Large intestine (tissue), 3 donors: ENCODE measurements around the gene MYO5B. TPM values are rescaled to one million over a fixed set of nuclear protein-coding genes. Genes with fewer than 3 reads are reported as not detected.
A peak's percentile ranks its signal among the peaks of the same experiment; 100 is the strongest.
"Not testable (repeated sequence)": the region's sequence is repeated elsewhere in the genome, so short reads cannot be mapped to it uniquely, and the experiment has no call there.

Experiments used
- DNase-seq, 2 donors: peaks; one replicate each; pipeline versions ENCODE4 v3.0.0 to v3.0.0-alpha.2; 2013
- H3K27ac ChIP-seq: one replicate; pipeline ENCODE4 v1.5.1; 2013; ENCODE audit warnings: low read length
- H3K27me3 ChIP-seq: 2 replicates; pipeline ENCODE4 v1.6.1; 2013; ENCODE audit warnings: low read length; ENCODE audit not compliant: control insufficient read depth, insufficient read depth
- H3K36me3 ChIP-seq: 2 replicates; pipeline ENCODE4 v1.6.1; 2013; ENCODE audit warnings: low read length; ENCODE audit not compliant: control insufficient read depth, insufficient read depth
- H3K4me1 ChIP-seq: one replicate; pipeline ENCODE4 v1.6.1; 2013; ENCODE audit warnings: low read length; ENCODE audit not compliant: control insufficient read depth, insufficient read depth
- H3K4me3 ChIP-seq: one replicate; pipeline ENCODE4 v1.5.1; 2013; ENCODE audit warnings: low read length
- H3K9me3 ChIP-seq: one replicate; pipeline ENCODE4 v1.6.1; 2013; ENCODE audit warnings: mild to moderate bottlenecking, low read depth, low read length, moderate library complexity; ENCODE audit not compliant: control insufficient read depth
- WGBS: methylation state at CpG from one replicate; pipeline ENCODE4 v1.1.5; 2013; ENCODE audit warnings: low lambda C conversion rate; ENCODE audit not compliant: insufficient coverage; 5-methylcytosine and 5-hydroxymethylcytosine counted together
- polyA plus RNA-seq: library from polyadenylated mRNA; unstranded; fragments of 120-200 nt; gene quantifications from one replicate; pipeline ENCODE4 v1.2.1, GENCODE V29; 2013

Gene MYO5B
- polyA plus RNA-seq, 1 donor = 52.0 TPM

DNA sequence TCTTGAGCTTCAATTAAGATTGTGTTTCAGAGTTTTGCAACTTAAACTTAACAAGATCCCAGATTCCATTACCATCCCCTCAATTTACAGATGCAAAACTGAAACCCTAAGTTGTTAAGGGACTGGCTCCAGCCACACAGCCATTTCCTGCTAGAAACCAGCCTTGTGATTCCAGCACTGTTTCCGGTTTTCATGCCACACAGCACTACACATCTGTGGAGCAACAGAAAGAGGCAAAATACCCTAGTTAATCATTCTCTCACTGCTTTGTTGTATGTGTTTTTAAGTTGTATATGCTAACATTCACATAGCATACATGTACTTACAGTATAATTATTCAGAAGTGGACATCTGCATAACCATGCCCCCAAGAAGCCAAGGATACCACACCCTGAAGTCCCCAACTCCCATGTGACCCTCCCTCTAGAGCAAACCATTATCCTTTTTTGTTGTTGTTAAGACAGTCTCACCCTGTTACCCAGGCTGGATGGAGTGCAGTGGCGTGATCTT is 87.4 kb downstream of the MYO5B start:
- Histone ChIP-seq H3K4me3 (no peak overlapping the region), H3K9me3 (no peaks in the 10 kb centered on the region), H3K4me1 (peaks cover 7% of the 10 kb centered on the region), H3K27me3 (no peaks in the 10 kb centered on the region), H3K36me3 (no peaks in the 10 kb centered on the region), H3K27ac (no peak overlapping the region)
- peak in 1 of 2 donors; percentile 26 for DNase-seq
- no CpG with 5 or more reads among the region's 2 CpGs for WGBS

DNA sequence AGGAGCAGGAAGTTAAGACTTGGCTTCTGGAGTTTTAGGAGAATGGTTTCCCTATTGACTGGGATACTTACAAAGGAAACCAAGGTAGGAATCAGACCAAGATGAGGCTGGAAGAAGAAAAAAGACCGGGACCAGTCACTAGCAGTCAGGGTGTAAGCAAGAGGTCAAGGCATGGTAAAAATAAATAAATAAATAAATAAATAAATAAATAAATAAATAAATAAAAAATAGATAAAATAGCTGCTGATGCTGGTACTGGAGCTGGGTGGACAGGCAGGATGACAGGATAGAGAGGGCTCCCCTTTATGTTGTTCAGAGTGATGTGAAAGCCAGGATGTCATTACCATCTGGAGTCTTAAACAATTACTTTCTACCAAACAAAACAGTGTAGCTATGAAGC is 89.9 kb downstream of the MYO5B start:
- no peak overlapping the region for H3K4me3 ChIP-seq
- peaks cover 4% of the 10 kb centered on the region for H3K4me1 ChIP-seq
- no peaks in the 10 kb centered on the region for H3K36me3 ChIP-seq
- no peaks in the 10 kb centered on the region for H3K27me3 ChIP-seq
- no peak overlapping the region for H3K27ac ChIP-seq
- H3K9me3 ChIP-seq = no peaks in the 10 kb centered on the region
- 100% methylated on average over 1 of the region's 1 CpG for WGBS
- no peak for DNase-seq

DNA sequence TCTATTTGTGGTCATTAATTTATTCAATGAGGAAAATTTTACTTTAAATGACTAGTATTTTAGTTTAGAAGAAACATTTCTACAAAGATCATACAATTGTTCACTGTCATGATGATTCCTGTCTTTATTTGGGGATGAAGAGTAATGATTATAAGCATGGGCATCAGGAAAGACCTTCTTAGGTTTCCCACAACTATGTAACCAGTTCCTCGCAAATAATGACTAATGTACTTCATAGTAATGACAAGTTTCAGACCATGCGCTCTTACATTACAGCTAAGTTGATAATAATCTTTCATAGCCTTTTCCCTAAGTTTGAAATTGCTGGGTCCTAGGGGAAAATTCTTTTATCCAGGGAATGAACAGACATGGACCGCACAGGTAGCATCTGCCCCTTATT is 90.5 kb downstream of the MYO5B start:
- Histone ChIP-seq H3K4me1 (no peaks in the 10 kb centered on the region), H3K27ac (no peak overlapping the region), H3K36me3 (no peaks in the 10 kb centered on the region), H3K27me3 (no peaks in the 10 kb centered on the region), H3K4me3 (no peak overlapping the region), H3K9me3 (no peaks in the 10 kb centered on the region)
- WGBS = 83% methylated on average over 1 of the region's 3 CpGs
- no peak for DNase-seq

DNA sequence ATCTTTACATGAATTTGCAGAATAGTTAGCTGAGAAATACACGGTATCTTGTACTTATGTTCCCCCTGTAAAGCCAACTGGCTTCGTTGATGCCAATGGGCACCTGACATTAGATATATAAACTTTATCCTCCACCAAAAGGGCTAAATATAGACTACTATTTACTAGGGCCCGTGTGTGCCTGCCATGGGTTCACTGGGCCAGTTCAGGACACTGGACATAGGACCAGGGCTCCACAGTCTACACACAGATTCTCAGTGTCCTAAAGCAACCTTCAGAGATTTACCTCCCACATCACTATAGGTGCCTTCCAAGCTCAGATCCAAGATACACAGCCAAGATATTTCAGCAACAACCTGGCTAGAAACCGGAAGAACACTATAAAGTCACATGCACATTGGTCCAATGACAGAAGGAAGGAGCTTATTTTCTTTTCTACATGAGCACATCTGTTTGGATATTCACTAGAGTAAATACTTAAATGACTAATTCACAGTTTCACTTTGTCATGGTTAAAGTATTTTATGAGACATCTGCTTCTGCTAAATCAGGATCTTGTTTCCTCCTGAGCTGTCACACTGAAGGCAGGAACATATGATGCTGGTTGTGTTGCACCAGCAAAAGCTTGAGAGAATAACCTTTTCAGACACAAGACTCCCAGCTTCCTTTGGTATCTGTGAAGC is 95.1 kb downstream of the MYO5B start:
- Histone ChIP-seq H3K9me3 (no peaks in the 10 kb centered on the region), H3K4me3 (no peak overlapping the region), H3K27ac (peak overlapping the region; percentile 12), H3K4me1 (no peaks in the 10 kb centered on the region), H3K36me3 (no peaks in the 10 kb centered on the region), H3K27me3 (no peaks in the 10 kb centered on the region)
- WGBS = 88% methylated on average over 1 of the region's 4 CpGs
- peak in 1 of 2 donors; percentile 50 for DNase-seq

DNA sequence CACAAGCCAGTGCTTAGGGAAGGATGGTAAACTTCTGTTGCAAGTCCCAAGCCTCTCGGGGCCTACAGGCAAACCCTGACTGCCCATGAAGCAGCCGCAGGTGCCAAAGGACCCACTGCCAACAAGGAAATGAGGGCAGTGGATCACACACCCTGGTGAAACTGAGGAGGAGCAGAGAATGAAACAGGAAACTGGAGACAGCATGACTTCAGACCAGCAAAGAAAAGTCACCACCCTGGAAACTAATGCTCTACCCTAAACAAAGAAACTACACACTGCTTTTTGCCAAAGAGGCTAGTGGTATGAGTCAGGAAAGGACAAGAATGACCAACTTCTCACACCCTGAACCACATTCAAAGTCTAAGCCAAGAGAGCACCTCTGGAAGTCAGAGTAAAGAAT is 97.2 kb downstream of the MYO5B start:
- no peaks in the 10 kb centered on the region for H3K4me1 ChIP-seq
- no peaks in the 10 kb centered on the region for H3K9me3 ChIP-seq
- no peak overlapping the region for H3K4me3 ChIP-seq
- H3K27ac ChIP-seq = no peak overlapping the region
- H3K36me3 ChIP-seq = no peaks in the 10 kb centered on the region
- H3K27me3 ChIP-seq = no peaks in the 10 kb centered on the region
- DNase-seq = no peak
- no CpG with 5 or more reads among the region's 2 CpGs for WGBS

DNA sequence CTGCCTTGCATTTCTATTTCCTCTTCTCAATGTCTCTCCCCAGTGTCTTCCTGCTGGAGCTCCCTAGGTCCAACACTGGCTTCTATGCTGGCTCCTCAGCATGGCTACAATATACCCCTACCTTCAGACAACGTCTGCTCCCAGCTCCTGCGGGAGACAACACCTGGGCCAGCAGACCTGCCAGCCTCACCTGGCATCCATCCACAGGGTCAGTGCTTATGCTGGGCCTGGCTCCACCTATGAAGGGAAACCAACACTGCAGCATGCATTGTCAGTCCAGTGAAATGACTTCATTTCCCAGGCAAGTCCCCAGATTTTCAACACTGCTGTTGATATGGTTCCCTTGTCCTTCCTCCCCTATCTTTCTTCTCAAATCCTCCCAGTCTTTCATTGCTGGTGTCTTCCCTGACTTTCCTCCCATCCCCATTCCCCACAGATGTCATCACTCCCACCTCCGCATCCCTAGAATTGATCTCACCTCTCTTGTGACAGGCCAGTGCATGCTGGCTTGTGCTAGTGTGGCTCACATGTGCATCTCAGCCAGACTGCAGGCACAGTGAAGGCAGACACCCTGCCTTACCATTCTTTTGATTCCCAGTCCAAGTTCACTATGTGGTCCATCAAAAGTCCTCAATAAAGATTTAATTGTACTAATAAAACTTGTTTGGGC is 98.0 kb downstream of the MYO5B start:
- Histone ChIP-seq H3K27ac (no peak overlapping the region), H3K27me3 (no peaks in the 10 kb centered on the region), H3K4me3 (no peak overlapping the region), H3K4me1 (peaks cover 7% of the 10 kb centered on the region), H3K36me3 (no peaks in the 10 kb centered on the region), H3K9me3 (no peaks in the 10 kb centered on the region)
- no peak for DNase-seq
- WGBS = no CpG with 5 or more reads among the region's 3 CpGs

DNA sequence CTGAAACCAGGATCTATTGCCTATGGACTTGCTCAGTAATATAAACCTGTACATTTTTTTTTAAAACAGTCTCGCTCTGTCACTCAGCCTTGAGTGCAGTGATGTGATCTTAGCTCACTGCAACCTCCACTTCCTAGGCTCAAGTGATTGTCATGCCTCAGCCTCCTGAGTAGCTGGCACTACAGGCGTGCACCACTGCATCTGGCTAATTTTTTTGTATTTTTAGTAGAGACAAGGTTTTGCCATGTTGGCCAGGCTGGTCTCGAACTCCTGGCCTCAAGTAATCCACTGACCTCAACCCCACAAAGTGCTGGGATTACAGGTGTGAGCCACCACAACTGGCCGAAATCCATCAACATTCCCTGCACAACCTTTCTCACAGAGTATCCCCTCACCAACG is 100.2 kb downstream of the MYO5B start:
- not testable (repeated sequence) for H3K36me3 ChIP-seq, H3K27me3 ChIP-seq, H3K27ac ChIP-seq, H3K9me3 ChIP-seq, DNase-seq, H3K4me3 ChIP-seq
- H3K4me1 ChIP-seq = peaks cover 18% of the 10 kb centered on the region
- WGBS = no CpG with 5 or more reads among the region's 5 CpGs

DNA sequence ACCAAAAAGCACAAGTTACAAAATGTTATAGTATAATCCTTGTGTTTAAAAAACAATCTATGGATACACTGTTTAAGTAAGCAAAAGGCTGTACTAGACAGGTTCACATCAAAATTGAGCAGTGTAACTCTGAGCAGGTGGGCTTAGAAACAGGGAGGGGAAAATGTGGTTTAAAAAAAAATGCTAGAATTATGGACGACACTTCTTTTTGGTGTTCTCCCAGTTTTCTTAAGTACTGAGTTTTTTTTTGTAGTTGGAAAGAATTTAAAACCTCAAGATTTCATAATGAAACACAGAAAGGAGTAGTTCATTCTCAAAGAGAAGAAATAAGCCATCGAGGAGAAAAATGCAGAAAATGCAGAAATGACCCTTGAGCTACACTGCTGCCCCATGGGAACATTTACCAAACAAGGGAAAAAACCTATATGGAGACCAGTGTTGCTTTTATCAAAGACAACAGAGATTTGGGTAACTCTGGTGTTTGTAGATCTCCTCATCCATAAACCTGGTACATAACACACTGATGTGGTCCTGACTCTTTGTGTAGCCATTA is 100.7 kb downstream of the MYO5B start:
- no peaks in the 10 kb centered on the region for H3K36me3 ChIP-seq
- no peaks in the 10 kb centered on the region for H3K9me3 ChIP-seq
- no peak for DNase-seq
- no peak overlapping the region for H3K4me3 ChIP-seq
- no peaks in the 10 kb centered on the region for H3K27me3 ChIP-seq
- H3K27ac ChIP-seq = no peak overlapping the region
- peaks cover 18% of the 10 kb centered on the region for H3K4me1 ChIP-seq
- 86% methylated on average over 2 of the region's 2 CpGs for WGBS

DNA sequence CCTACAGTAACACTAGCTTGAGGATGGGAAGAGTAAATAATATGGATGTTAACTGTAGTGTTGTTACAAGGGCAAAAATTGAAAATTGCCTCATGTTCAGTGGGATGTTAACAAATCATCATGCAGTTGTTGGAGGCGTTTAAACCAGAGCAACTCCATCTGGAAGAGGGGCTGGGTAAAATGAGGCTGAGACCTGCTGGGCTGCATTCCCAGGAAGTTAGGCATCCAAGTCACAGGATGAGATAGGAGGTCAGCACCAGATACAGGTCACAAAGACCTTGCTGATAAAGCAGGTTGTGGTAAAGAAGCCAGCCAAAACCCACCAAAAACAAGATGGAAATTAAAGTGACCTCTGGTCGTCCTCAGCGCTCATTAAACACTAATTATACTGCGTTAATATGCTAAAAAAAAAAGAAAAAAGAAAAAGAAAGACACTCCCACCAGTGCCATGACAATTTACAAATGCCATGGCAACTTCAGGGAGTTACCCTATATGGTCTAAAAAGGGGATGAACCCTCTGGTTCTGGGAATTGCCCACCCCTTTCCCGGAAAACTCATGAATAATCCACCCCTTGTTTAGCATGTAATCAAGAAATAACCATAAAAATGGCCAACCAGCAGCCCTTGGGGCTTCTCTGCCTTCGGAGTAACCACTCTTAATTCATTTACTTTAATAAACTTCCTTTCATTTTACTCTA is 101.4 kb downstream of the MYO5B start:
- H3K27me3 ChIP-seq = no peaks in the 10 kb centered on the region
- no peaks in the 10 kb centered on the region for H3K9me3 ChIP-seq
- peaks cover 18% of the 10 kb centered on the region for H3K4me1 ChIP-seq
- no peaks in the 10 kb centered on the region for H3K36me3 ChIP-seq
- 89% methylated on average over 4 of the region's 6 CpGs for WGBS
- no peak overlapping the region for H3K27ac ChIP-seq
- no peak for DNase-seq
- no peak overlapping the region for H3K4me3 ChIP-seq

DNA sequence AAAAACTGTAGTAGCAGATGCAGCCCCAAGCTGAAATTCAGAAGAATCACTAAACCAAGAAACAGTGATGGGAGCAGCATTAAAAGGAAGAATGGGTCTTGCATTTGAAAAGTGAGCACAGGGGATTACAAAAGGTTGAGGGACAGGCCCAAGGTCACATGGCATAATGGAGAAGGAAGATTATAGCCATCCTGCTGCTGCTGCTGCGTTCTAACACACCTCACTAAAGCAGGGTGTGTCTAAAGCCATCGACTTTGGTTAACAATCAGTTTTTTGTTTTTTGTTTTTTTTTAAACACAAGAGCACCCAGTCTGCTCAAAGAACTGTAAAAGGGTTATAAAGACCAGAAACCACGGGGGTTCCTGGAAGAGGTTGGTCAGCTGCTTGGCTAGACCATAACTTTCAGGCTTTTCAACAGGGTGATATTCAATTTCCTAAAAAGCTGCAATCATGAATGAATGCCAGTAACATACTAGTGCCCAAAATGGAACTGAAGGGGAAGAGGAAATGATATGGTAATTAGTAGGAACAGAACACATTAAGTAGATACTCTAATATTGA is 102.6 kb downstream of the MYO5B start:
- peaks cover 18% of the 10 kb centered on the region for H3K4me1 ChIP-seq
- peak in 1 of 2 donors; percentile 31 for DNase-seq
- no peaks in the 10 kb centered on the region for H3K27me3 ChIP-seq
- WGBS = no CpG with 5 or more reads among the region's 3 CpGs
- no peak overlapping the region for H3K27ac ChIP-seq
- H3K36me3 ChIP-seq = no peaks in the 10 kb centered on the region
- no peaks in the 10 kb centered on the region for H3K9me3 ChIP-seq
- H3K4me3 ChIP-seq = no peak overlapping the region
